ENCODE measurements around the gene NPW. TPM values are rescaled to one million over a fixed set of nuclear protein-coding genes. Genes with fewer than 3 reads are reported as not detected.

Gene NPW
- polyA plus RNA-seq, 1 donor: 4.4 TPM

DNA sequence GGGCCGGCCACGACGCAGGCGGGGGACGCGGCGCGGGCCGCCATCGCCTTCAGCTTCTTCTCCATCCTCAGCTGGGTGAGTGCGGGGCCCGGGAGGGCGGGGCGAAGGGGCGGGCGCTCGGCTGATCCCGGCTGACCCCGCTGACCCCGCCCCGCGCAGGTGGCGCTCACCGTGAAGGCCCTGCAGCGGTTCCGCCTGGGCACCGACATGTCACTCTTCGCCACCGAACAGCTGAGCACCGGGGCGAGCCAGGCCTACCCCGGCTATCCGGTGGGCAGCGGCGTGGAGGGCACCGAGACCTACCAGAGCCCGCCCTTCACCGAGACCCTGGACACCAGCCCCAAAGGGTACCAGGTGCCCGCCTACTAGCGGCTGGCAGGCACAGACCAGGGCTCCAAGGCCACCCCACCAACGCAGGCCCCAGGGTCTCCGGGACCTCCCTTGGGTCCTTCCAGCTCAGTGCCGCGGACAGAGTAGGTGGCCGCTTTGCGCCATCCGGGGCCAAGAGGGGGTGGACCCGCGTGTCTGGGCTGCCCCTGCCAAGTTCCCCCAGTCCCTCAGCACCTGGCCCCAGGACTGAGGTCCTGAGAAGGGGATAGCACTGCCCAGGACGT lies 26.8 kb upstream of the NPW start:
- DNase-seq: no peak
- no peak overlapping the region for H3K4me3 ChIP-seq (ENCODE audit: low read length)
- H3K27ac ChIP-seq (ENCODE audit: low read length): no peak overlapping the region
- peaks cover 10% of the 10 kb centered on the region for H3K36me3 ChIP-seq (ENCODE audit: control insufficient read depth, insufficient read depth, low read length)
- peaks cover 30% of the 10 kb centered on the region for H3K27me3 ChIP-seq (ENCODE audit: control insufficient read depth, insufficient read depth, low read length)
- peaks cover 21% of the 10 kb centered on the region for H3K9me3 ChIP-seq (ENCODE audit: control insufficient read depth, low read depth, low read length)
- WGBS (ENCODE audit: insufficient coverage, low lambda C conversion rate): no CpG with 5 or more reads among the region's 50 CpGs
- peaks cover 25% of the 10 kb centered on the region for H3K4me1 ChIP-seq (ENCODE audit: control insufficient read depth, insufficient read depth, low read length)

DNA sequence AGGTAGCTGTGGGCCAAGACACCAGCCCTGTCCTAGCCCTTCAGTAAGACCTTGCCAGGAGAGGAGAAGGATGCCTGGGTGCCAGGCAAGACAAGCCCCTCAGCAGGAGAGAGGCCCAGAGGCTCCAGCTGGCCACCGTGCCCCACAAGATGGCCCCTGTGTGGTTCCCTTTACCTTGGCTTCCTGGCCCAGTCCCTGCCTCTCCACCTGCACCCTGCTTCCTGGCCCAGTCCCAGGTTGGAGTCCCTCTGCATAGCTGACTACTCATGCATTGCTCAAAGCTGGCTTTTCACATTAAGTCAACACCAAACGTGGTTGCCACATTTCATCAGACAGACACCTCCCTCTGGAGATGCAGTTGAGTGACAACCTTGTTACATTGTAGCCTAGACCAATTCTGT lies 25.9 kb upstream of the NPW start:
- Histone ChIP-seq H3K9me3 (ENCODE audit: control insufficient read depth, low read depth, low read length) (peaks cover 21% of the 10 kb centered on the region), H3K36me3 (ENCODE audit: control insufficient read depth, insufficient read depth, low read length) (peaks cover 19% of the 10 kb centered on the region), H3K27me3 (ENCODE audit: control insufficient read depth, insufficient read depth, low read length) (peaks cover 25% of the 10 kb centered on the region), H3K4me1 (ENCODE audit: control insufficient read depth, insufficient read depth, low read length) (peaks cover 25% of the 10 kb centered on the region), H3K27ac (ENCODE audit: low read length) (no peak overlapping the region), H3K4me3 (ENCODE audit: low read length) (no peak overlapping the region)
- no CpG with 5 or more reads among the region's 2 CpGs for WGBS (ENCODE audit: insufficient coverage, low lambda C conversion rate)
- no peak for DNase-seq

DNA sequence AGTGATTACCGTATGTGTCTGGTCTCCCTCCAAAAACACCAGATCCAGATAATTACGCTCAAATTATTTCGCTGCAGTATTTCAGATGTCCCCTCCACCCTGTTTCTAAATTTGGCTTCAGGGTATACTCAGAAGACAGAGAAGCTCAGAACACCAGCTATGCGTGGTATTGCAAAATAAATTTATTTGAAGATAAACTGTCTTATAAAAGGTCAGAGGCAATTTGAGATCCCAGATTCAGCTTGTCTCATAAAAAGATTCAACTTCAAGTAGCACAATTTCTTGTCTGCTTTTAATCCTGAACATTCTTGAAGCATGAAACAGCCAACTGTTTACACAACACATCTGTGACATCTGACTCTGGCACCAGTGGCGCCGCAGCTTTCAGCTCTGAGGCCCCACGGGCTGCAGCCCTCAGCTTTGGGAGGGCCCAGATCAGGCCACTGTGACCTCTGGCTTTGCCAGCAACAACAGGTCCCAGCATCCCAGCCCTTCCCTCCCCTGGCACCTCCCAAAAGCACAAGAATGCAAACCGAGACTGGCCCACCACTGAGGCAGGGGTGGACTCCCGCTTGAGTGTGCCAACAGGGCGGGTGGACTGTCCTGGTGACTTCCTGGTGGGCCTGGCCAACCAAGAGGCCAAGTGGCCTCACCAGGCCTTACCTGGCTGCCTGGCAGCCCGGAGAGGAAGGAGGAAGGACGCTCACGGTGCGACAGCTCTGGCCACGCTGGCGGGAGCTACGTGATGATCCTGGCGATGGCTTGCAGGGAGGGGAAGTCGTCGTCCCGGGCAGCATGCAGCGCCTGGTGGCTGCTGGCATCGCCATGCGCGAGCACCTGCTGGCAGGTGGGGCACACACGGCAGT lies 21.9 kb upstream of the NPW start:
- Histone ChIP-seq H3K4me3 (ENCODE audit: low read length) (no peak overlapping the region), H3K4me1 (ENCODE audit: control insufficient read depth, insufficient read depth, low read length) (no peaks in the 10 kb centered on the region), H3K27ac (ENCODE audit: low read length) (no peak overlapping the region), H3K36me3 (ENCODE audit: control insufficient read depth, insufficient read depth, low read length) (peaks cover 58% of the 10 kb centered on the region), H3K9me3 (ENCODE audit: control insufficient read depth, low read depth, low read length) (peaks cover 4% of the 10 kb centered on the region), H3K27me3 (ENCODE audit: control insufficient read depth, insufficient read depth, low read length) (no peaks in the 10 kb centered on the region)
- 90% methylated on average over 2 of the region's 26 CpGs for WGBS (ENCODE audit: insufficient coverage, low lambda C conversion rate)
- no peak for DNase-seq

DNA sequence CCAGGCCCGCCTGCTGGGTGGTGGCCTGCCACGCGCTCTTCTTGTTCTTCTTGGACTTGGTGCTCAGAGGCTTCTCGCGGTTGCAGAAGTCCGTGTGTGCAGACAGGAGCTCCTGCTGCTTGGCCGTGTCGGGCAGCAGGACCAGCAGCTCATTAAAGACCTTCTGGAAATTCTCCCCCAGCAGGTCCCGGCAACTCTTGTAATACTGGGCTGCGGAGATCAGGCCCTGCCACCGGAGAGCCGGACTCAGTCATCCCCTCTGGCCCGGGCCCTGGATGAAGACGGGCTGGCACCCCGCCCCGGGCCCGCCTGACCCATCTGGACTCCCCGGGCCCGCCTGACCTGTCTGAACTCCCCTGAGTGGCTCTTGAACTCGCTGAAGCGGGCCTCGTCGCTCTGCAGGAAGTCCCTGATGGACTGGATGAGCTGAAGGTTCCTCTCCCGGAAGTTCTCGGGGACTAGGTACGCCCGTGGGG lies 21.2 kb upstream of the NPW start:
- Histone ChIP-seq H3K9me3 (ENCODE audit: control insufficient read depth, low read depth, low read length) (no peaks in the 10 kb centered on the region), H3K27me3 (ENCODE audit: control insufficient read depth, insufficient read depth, low read length) (no peaks in the 10 kb centered on the region), H3K4me1 (ENCODE audit: control insufficient read depth, insufficient read depth, low read length) (no peaks in the 10 kb centered on the region), H3K27ac (ENCODE audit: low read length) (no peak overlapping the region), H3K4me3 (ENCODE audit: low read length) (no peak overlapping the region), H3K36me3 (ENCODE audit: control insufficient read depth, insufficient read depth, low read length) (peaks cover 65% of the 10 kb centered on the region)
- DNase-seq: no peak
- WGBS (ENCODE audit: insufficient coverage, low lambda C conversion rate): no CpG with 5 or more reads among the region's 27 CpGs

DNA sequence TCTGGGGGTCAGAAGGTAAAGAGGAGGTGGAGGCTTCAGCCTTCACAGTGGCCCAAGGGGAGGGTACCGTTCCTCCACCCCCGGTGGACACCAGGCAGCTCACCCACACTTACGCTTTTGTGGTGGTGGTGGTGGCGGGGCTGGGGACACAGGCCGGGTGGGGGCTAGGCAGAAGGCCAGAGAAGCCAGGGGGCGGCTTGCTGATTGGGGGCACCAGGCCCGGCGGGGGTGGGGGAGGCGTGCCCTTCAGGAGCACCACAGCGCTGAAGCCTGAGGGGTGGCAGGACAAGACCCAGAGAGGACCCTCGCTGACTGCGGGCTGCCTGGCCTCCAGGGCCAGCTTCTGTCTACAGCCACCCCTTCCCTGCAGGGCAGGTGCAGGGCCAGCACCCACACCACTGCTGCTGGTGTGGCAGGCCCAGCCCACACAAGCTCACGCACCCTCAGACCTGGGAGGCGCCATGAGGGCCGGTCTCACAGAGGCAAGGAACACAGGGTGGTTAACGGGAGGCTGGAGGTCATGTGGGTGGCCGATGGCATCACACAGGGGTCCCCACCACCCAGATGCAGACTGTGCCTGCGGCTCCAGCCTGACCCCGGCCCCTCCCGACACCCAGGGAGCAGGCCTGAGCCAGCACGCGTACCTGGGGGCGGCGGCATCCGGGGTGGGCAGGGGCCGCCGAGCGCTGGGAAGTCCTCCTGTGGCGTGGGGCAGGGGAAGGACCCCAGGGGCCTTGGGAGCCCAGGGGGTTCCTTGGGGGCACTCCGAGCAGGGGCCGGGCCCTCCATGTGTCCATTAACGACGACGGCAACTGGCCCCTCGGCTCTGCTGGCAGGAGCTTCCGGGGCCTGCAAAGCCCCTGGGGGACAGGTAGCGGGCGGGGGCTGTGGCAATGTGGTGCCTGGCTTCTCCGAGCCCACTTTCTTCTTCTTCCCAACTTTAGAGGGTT lies 20.5 kb upstream of the NPW start:
- H3K27ac ChIP-seq (ENCODE audit: low read length): no peak overlapping the region
- H3K27me3 ChIP-seq (ENCODE audit: control insufficient read depth, insufficient read depth, low read length): no peaks in the 10 kb centered on the region
- H3K4me1 ChIP-seq (ENCODE audit: control insufficient read depth, insufficient read depth, low read length): peaks cover 7% of the 10 kb centered on the region
- no peak overlapping the region for H3K4me3 ChIP-seq (ENCODE audit: low read length)
- no peaks in the 10 kb centered on the region for H3K9me3 ChIP-seq (ENCODE audit: control insufficient read depth, low read depth, low read length)
- H3K36me3 ChIP-seq (ENCODE audit: control insufficient read depth, insufficient read depth, low read length): peaks cover 68% of the 10 kb centered on the region
- no CpG with 5 or more reads among the region's 39 CpGs for WGBS (ENCODE audit: insufficient coverage, low lambda C conversion rate)
- no peak for DNase-seq

DNA sequence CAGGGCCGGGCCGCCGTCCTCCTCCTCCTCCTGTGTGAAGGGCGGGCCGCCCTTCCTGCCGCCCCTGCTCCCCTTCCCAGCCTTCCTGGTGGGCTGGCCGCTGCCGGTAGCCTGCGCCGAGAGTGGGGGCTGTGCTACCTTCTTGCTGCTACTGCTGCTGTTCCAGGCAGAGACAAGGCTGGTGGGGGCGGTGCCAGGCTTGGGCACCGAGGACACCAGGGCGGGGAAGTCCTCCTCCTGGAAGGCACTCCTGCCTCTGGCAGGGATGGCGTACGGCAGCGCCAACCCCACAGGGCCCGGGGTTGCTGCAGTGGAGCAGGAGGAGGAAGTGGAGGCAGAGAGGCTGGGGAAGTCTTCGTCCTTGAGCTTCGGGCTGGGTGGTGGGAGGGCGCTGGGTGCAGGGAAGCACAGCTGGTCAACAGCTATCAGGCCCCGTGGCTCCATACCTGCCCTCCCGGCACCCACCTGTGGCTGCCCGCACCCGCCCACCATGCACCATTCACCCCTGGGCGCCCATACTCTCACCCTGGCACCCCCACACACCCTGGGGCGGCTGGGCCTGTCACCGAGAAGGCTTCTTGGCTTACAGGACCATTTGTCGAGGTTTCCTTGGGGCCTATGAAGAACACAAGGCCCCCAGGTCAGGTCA lies 19.6 kb upstream of the NPW start:
- WGBS (ENCODE audit: insufficient coverage, low lambda C conversion rate): no CpG with 5 or more reads among the region's 28 CpGs
- no peak for DNase-seq
- H3K27me3 ChIP-seq (ENCODE audit: control insufficient read depth, insufficient read depth, low read length): no peaks in the 10 kb centered on the region
- no peak overlapping the region for H3K27ac ChIP-seq (ENCODE audit: low read length)
- H3K4me3 ChIP-seq (ENCODE audit: low read length): no peak overlapping the region
- H3K9me3 ChIP-seq (ENCODE audit: control insufficient read depth, low read depth, low read length): no peaks in the 10 kb centered on the region
- peaks cover 13% of the 10 kb centered on the region for H3K4me1 ChIP-seq (ENCODE audit: control insufficient read depth, insufficient read depth, low read length)
- H3K36me3 ChIP-seq (ENCODE audit: control insufficient read depth, insufficient read depth, low read length): peaks cover 68% of the 10 kb centered on the region

DNA sequence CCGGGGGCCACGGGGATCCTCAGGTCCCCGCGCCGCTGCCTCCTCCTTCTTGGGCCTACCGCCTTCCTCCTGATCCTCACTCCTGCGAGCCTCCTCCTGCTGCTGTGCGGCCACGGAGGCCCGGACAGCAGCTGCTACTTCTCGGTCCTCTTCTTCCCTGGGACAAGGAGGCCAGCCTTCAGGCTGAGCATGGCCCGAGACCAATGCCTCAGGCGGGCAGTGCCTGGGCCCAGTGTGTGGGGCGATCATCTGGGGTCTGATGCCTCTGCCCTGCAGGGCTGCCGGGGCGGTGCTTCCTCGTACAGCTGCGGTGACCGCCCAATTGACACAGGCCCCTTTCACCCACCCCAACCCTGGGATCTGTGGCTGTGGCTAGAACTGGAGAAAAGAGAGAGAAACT lies 18.6 kb upstream of the NPW start:
- H3K36me3 ChIP-seq (ENCODE audit: control insufficient read depth, insufficient read depth, low read length): peaks cover 78% of the 10 kb centered on the region
- no peak overlapping the region for H3K27ac ChIP-seq (ENCODE audit: low read length)
- no peak overlapping the region for H3K4me3 ChIP-seq (ENCODE audit: low read length)
- H3K9me3 ChIP-seq (ENCODE audit: control insufficient read depth, low read depth, low read length): no peaks in the 10 kb centered on the region
- no CpG with 5 or more reads among the region's 19 CpGs for WGBS (ENCODE audit: insufficient coverage, low lambda C conversion rate)
- DNase-seq: no peak
- H3K27me3 ChIP-seq (ENCODE audit: control insufficient read depth, insufficient read depth, low read length): no peaks in the 10 kb centered on the region
- peaks cover 13% of the 10 kb centered on the region for H3K4me1 ChIP-seq (ENCODE audit: control insufficient read depth, insufficient read depth, low read length)

DNA sequence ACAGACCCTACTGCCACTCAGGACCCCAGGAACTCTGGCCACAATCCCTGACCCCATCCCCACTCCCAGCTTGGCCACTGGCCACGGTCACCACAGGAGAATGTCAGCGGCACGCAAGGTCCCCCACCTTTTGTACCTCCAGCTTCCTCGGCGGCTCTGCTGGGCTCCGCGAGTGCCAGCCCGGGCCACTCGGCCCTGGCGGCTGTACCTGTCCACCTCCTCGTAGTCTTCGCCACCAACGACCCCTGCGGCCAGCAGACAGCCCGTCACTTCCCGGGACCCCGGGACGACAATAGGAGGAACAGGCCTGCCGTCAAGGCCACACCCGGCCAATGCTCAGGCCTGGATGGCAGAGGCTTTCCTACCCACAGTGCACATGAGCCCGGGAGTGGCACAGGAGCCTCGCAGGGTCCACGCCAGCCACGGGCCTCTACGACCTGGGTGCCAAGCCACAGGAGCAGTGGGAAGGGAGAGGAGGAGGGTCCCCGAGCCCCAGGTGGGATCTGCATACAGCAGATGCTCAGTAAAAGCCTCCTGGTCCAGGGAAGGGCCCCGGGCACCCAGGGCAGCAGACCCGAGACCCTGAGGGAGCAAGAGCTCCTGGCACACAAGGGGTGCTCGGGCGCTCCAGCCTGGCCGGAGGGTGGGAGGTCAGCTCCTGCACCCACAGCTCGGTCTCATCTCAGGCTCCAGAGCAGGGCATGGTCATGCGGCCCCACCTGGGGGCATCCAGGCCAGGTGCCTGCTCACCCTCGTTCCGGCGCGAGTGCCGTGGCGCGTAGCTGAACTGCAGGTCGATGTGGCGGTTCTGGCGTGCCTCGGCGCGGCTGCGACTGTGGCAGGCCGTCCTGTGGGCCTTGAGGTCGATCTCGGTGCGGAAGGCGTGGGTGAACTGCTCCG lies 17.9 kb upstream of the NPW start:
- no CpG with 5 or more reads among the region's 53 CpGs for WGBS (ENCODE audit: insufficient coverage, low lambda C conversion rate)
- no peak for DNase-seq
- no peaks in the 10 kb centered on the region for H3K9me3 ChIP-seq (ENCODE audit: control insufficient read depth, low read depth, low read length)
- H3K27me3 ChIP-seq (ENCODE audit: control insufficient read depth, insufficient read depth, low read length): no peaks in the 10 kb centered on the region
- no peak overlapping the region for H3K4me3 ChIP-seq (ENCODE audit: low read length)
- peaks cover 15% of the 10 kb centered on the region for H3K4me1 ChIP-seq (ENCODE audit: control insufficient read depth, insufficient read depth, low read length)
- peaks cover 78% of the 10 kb centered on the region for H3K36me3 ChIP-seq (ENCODE audit: control insufficient read depth, insufficient read depth, low read length)
- H3K27ac ChIP-seq (ENCODE audit: low read length): no peak overlapping the region

DNA sequence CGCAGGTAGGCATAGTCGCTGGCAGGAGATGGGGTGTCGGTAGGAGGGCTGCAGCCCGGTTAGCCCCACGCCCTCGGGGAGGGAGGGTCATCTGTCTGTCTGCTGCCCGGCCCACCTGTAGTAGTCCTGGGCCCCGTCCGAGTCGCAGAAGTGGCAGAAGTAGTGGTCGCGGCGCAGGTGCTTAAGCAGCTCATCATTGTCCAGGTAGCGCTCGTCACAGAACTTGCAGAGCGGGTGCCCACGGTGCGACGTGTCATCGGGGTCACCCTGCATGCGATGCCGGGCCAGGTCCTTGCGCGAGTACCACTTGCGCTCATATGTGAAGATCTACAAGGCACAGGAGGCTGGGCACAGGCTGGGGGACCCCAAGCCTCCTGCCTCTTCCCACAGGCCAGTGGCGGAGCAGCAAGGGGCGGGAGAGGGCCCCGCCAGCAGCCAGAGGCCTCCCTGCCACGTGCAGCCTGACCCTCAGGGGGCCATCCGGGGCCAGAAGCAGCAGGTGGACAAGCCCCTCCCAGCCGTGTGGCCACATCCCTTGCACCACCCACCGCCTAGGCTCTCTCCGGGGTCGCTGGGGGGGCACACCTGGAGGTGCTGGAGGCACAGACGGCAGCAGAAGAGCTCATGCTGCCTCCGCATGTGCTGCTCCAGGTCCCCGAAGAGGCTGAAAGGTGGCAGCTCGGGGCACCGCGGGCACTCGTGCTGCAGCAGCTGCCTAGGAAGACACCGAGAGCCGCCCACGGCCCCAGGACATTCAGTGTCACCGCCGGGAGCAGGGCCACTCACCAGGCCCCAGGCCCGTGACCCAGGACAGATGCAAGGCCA lies 17.0 kb upstream of the NPW start:
- WGBS (ENCODE audit: insufficient coverage, low lambda C conversion rate): no CpG with 5 or more reads among the region's 47 CpGs
- Histone ChIP-seq H3K9me3 (ENCODE audit: control insufficient read depth, low read depth, low read length) (no peaks in the 10 kb centered on the region), H3K4me3 (ENCODE audit: low read length) (no peak overlapping the region), H3K4me1 (ENCODE audit: control insufficient read depth, insufficient read depth, low read length) (peaks cover 24% of the 10 kb centered on the region), H3K27me3 (ENCODE audit: control insufficient read depth, insufficient read depth, low read length) (no peaks in the 10 kb centered on the region), H3K36me3 (ENCODE audit: control insufficient read depth, insufficient read depth, low read length) (peaks cover 71% of the 10 kb centered on the region), H3K27ac (ENCODE audit: low read length) (no peak overlapping the region)
- no peak for DNase-seq

All from large intestine (tissue), 3 donors.